Fibroblast of mammary gland (primary cell): ENCODE results near the gene DGCR2.

Experiments used
- DNase-seq: peaks from one replicate; pipeline ENCODE4 v3.0.0-alpha.2; 2010; ENCODE audit warnings: low read depth
- H3K4me3 ChIP-seq: 2 replicates; pipeline ENCODE4 v1.5.1; 2011; ENCODE audit warnings: low read depth, mild to moderate bottlenecking, low read length, moderate library complexity; ENCODE audit not compliant: control insufficient read depth
- TF ChIP-seq, protein P1 (sequence below): conservative IDR thresholded peaks from 2 replicates; pipeline ENCODE4 v1.5.1; 2011; ENCODE audit warnings: low read depth, low read length, inconsistent platforms; ENCODE audit not compliant: control insufficient read depth, insufficient read depth

DGCR2 gene

DNA sequence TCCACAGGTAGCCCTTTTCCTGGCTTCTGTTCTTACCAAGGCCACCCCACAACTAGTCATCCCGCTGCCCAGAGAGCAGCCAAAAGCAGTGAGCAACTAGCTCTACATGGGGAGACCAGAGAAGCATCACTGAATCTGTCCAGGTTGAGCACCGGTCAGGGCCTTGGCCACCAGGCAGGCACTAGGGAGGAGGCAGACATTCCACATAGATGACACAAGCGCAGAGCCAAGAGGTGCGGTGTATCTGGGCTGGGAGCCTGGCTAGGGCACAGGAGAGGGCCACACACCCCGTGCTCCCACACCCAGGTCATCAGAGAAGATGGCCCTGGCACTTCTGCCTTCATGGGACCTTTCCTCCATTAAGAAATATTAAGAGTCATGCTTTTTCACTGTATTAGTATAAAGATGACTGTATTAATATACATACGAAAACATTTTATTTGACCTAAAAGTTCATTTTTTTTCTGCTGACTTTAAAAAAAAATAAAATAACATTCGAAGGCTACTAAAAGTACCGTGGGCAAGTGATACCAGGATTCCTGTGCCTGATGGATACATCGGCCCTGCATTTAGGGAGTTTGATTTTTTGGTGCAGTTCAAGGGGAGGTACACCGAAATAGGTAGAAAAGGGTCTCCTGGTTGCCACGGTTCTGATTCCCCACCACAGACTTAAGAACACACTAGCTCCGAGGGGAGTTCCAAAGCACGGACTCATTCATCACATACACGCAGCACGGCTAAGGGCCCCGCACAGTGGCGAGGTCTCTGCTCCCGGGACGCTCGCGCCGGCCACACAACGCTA lies 1.2 kb downstream of the DGCR2 start:
- peak overlapping the region; percentile 76 for H3K4me3 ChIP-seq
- TF ChIP-seq, protein P1, sequence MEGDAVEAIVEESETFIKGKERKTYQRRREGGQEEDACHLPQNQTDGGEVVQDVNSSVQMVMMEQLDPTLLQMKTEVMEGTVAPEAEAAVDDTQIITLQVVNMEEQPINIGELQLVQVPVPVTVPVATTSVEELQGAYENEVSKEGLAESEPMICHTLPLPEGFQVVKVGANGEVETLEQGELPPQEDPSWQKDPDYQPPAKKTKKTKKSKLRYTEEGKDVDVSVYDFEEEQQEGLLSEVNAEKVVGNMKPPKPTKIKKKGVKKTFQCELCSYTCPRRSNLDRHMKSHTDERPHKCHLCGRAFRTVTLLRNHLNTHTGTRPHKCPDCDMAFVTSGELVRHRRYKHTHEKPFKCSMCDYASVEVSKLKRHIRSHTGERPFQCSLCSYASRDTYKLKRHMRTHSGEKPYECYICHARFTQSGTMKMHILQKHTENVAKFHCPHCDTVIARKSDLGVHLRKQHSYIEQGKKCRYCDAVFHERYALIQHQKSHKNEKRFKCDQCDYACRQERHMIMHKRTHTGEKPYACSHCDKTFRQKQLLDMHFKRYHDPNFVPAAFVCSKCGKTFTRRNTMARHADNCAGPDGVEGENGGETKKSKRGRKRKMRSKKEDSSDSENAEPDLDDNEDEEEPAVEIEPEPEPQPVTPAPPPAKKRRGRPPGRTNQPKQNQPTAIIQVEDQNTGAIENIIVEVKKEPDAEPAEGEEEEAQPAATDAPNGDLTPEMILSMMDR = no peak
- DNase-seq = peak; percentile 40

DNA sequence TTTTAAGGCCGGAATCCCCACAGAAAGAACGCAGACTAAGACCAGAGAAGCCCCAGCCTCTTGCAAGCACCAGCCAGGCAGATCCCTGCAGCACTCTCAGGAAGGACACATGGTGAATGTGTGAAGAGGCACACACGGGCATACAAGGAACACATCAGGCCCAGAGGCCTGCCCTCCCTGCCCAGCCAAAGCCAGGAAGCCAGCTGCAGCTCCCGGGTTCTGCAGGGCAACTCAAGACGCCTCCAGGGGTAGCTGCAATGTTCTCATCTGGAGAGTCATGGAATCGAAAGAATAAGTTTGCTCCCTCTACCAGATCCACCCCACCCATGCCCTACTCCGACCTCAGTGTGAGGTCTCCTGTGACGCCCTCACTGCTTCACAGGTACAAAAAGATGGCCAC lies 2.3 kb downstream of the DGCR2 start:
- TF ChIP-seq, protein P1 = no peak
- H3K4me3 ChIP-seq = no peak overlapping the region

DNA sequence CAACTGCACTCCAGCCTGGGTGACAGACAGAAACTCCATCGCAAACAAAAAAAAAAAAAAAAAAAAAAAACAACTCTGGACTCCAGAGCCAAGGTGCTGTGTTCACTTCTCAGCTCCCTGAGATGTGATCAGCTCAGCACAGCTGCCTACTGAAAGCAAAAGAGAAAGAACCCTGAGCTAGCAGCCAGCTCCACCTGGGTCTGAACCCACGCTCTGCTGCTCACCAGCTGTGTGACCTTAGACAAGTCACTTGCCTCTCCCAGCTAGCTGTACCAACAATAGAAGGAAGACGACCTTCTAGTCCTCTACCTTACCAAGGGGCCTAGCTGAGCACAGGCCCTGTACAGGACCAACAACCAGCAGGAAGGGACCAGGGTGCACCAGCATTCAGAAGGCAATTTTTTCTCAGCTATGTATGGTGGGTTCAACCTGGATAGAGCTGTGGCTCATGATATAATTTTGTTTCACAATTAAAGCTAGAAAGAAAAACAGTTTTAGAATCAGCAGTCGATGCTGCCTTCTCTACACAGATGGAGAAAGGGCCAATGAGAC lies 3.8 kb downstream of the DGCR2 start:
- TF ChIP-seq, protein P1 = no peak
- DNase-seq = no peak
- H3K4me3 ChIP-seq = no peak overlapping the region

More for the DNA sequence above, 2.3 kb downstream of the DGCR2 start:
- DNase-seq = no peak

DNA sequence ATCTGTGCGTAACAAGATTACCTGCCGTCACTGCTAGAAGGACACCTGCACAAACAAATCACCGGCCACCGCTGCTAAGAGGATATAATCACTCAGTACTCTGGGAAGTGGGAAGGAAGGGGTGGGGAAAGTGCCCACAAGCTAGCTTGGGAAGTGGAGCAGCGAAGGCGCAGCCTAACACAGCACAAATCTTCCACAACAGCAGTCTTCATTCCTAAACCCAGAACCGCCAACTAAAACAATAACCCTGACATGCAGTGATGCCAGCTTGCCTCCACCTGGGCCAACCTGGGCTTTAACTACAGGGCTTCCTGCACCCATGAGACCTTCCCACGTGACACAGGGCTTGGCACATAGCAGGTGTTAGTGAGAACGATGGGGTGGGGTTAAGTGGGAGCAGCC lies 5.1 kb downstream of the DGCR2 start:
- no peak overlapping the region for H3K4me3 ChIP-seq
- TF ChIP-seq, protein P1 = no peak
- no peak for DNase-seq

DNA sequence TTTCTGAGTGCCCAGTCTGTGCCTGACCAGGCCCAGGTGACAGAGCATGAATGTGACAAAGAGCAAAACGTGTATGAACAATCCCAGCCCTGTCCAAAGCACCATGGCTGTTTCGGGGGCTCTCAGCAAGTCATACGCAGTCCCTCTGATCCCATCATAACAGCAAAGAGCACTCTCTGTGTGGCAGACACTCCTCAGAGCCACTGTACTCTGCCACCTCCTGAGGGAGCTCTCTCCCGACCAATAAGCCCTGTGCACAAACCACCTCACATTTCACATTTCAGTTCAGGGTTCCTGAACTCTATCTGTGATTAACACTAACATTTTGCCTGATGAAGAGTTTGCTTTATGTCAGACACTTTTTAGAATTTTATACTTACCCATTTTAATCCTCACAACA lies 6.6 kb downstream of the DGCR2 start:
- no peak overlapping the region for H3K4me3 ChIP-seq
- TF ChIP-seq, protein P1 = peak; percentile 15

DNA sequence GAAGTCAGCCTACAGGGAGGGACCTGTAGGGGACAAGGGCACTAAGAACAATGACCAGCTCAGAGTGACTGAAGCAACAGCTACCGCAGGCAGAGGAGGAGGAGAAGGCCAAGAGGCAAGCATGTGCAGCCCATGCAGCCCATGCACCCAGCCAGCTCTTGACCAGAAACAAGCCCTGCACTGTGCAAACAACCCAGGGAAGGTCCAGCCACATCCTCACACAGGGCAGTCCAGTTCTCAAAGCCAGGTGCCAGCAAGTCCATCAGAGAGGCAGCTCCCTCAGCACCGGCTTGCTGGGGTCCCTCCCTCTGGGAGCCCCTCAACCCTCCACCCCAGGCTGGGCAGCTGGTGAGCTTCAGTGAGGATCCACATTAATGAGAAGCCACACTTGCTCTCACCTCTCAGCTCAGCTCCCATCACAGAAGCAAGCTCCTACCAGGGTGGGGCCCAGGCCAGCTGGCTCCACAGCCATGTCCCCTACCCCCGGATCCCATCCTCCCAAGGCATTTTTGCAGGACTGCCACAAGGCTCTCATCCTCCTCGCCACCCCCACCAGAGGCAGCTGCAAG lies 7.1 kb downstream of the DGCR2 start:
- TF ChIP-seq, protein P1 = no peak
- H3K4me3 ChIP-seq = no peak overlapping the region
- no peak for DNase-seq

More for the DNA sequence above, 6.6 kb downstream of the DGCR2 start:
- no peak for DNase-seq

DNA sequence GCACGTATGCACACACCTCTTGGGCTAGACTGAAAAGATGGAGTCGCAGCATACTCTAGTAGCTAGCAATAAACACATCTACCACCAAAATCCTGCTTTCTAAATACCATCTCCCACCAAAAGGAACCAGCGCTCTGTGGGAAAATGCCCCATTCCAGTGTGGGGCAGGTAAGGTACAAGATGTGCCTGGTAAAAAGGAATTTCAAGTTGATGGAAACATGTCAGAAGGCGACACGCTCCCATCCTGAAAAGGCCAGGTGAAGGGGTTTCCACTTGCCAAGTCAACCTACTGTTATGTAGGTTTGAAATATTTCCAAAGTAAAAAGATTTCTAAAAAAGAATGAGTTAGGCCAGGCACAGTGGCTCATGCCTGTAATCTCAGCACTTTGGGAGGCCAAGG lies 8.8 kb downstream of the DGCR2 start:
- H3K4me3 ChIP-seq = no peak overlapping the region
- DNase-seq = no peak
- TF ChIP-seq, protein P1 = no peak
